ENCODE measurements around the gene RENBP.
A peak's percentile ranks its signal among the peaks of the same experiment; 100 is the strongest.

Gene RENBP

DNA sequence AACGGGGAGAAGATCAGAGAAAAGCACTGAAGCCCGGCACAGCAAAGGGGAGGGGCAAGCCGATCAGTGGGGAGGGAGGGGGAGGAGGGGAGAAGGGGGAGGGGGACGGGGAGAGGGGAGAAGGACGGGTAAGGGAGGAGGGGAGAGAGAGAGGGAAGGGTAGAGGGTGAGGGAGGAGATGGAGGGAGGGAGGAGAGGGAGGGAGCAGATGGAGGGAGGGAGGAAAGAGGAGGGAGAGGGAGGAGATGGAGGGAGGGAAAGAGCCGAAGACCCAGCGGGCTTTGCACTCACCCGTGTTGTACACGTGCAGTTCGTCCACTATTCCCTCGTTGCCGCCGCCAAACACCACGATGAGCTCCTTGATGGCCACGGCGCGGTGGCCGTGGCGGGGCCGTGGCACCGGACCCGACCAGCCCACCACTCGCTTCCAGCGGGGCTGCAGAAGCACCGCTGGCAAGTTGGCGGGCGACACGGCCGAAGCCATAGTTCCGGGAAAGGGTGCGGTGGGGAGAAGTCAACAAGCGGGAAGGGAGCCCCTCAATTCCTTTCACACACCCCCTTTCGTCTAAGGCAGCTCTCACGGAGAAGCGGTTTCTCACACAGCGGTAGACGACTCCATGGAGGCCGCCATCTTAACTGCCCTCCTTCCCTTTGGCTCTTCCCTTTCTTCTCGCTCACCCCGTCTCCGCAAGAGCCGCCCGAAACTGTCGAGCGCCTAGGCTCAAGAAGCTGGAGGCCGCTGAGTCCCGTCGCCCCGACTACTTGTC lies 26.1 kb upstream of the RENBP start:
- DNase-seq = peak; percentile 21 to 51

DNA sequence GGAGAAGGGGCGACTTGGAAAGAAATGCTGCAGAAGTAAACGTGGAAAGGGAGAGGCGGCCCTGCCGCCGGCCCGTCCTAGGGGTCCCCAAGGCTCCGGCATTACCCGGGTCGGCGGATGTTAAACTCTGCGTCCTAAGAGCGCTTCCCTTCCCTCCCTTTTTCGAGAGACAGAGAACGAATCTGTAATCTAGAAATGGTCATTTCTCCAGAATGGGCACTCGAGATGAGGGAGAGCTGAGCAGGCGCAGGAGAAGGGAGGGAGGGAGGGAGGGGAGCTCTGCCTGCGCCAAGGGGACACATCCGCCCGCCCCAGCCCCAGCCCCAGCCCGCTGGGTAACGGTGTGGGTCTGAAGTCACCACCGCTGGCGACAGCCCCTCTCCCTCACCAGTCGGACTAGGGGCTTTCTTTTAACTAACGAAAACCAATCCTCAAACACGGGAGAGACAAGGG lies 25.5 kb upstream of the RENBP start:
- DNase-seq = no peak

DNA sequence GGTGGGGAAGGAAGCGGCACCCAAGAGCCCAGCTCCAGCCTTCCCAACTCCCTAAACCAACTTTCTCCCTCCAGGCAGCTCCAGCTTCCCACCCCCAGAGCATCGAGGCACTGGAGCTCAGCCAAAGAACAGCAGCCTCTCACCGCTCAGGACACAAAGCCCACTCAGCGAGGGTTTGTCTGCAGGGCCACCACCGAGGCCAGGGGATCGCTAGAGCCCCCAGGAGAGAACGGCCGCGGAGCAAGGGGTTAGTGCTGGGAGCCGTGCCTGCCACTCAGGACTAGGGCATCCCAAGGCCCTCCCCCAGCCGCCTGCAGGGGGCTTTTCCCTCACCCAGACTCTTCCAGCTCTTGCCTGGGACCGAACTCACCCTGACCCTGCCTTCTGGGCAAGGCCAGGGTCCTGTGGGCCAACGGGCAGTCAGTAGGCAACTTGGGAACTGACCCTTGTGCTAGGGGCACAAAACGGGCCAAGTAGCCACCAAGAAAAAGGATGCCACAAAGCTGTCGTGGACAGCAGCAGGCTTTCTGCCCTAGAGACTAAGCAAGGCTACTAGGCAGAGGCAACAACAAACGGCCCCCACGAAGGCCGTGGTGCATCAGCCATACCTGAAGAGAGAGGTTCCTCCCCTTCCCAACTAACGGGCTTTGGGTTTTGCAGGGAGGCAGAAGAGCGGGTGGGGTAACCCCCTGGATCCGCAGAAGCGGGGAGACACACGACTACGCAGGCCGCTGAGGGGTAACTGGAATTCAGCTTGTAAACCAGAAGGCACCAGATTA lies 24.9 kb upstream of the RENBP start:
- no peak for DNase-seq

DNA sequence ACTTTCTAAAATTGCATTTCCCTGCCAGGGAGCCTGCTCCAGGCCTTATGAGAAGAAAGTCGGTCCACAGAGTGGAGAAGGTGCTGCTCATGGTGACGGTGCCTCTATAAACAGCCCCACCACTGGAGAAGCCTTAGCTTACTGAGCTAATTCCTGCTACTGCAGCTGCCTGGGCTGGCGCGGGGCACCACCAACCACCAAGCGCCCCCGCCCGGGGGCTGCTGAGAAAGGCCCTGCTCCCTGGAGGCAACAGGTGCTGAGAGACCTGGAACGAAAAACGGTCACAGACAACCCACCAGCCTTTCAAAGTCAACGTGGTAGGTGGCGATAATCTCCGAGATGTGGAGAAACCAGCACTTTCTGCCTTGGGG lies 24.3 kb upstream of the RENBP start:
- peak; percentile 42 to 54 for DNase-seq

DNA sequence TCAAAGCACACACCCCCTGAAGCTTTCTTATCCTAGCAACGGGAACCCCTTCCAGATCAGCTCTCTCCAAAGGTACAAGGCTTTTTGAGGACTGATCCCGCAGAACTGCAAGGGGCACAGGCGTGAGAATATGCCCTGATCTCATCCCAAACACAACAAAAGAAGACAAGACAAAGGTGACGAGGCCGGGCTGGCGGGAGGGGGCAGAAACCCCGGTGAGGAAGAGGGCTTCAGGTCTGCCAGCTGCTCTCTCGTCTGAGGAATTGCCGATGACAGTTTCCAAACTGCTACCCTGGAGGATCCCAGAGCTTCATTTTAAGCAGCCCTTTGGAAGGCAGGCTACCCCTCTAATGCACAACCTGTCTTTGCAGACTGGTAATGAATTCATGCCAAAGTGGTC lies 23.8 kb upstream of the RENBP start:
- DNase-seq = no peak

DNA sequence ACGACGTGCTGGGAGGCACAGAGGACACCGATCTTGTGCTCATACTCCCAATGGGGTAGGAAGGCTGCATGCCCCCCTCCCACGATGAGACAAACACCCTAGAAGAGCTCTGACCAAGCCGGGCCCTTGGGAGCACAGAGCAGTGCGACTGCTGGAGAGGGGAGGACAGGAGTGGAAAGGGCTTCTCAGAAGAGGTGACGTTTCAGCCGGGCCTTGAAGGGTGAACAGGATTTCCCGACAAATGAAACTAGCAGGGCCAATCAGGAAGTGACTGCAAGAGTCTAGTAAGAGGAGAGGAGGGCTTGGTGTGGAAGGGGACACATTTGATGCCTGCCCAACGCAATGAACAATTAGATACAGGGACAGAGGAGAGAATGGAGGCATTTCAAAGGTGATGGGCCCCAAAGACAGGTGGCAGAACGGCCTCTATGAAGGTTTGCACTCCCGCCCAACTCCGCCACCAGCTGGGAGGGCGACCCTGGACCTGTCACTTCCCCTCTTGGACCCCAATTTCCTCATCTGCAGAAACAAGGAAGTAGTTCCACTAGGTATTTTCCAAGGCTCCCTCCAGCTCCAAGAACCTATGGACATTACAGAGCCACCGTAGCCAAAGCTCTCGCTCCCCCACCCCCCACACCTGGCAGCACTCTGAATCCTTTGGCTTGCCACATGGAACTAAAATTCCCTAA lies 23.2 kb upstream of the RENBP start:
- peak; percentile 29 to 58 for DNase-seq

DNA sequence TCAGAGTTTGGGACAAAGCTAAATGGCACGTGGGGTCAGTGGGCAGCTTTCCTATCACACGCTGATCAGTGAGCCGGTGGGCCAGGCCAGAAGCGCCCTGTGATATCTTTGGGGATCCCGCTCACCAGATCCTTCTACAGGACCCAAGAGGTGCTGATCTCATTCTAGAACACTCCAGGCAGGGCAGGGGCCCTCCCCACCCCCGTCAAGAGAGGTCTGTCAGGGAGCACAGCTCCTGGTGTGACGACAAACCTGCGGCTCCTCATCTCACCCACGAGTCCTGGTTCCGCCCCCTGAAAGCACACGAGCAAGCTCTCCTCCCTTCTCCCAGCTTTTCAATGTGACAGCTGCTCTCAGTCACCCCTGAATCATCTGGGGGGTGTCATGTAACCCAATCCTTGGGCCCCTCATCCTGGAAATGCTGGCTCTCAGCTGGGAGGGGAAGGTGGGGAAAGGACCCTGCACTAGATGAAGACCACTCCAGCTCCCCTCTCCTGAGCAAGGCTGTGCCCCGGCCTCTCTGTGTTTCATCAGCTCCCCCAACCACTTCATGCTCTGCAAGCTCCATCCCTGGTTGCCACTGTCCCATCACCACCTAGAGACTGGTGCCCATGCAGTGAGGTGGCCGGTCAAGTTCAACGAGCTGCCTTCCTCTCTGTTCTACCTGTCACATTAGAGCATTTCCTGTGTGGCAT lies 22.5 kb upstream of the RENBP start:
- DNase-seq = no peak

DNA sequence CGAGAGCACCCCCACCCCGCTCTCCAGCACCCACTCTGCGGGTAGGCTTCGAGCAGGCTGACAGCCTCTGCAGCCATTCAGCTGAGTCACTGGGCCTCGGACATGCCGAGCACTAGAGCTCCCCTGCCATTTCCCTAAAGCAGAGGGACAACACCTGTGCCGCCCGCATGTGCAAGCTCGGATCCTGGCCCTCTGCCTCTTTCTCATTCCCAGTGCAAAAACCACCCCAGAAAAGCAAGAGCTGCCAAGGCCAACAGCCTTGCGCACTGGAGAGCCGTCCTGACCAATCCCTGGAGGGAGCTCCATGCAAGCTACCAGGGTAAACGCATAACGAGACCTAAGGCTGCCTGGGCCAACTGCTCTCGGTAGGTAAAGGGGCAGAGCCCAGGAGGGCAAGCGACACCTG lies 21.8 kb upstream of the RENBP start:
- no peak for DNase-seq

DNA sequence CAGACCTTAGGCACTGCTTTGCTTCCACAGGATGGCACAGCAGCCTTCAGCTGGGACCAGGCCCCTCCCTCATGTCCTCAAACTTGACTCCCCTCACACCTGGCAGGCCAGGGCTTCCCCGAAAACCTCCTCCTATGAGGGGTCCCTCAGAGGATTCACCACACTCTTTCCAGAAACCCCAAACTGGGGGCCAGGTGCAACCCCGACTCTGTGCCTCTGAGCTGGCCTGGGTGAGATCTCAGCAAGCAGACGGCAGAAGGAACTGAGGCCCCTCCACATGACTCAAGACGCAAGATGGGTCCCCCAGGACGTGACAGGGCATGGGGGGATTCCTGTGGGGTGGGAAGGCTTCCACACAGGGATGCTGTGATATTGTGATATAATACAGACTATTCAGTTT lies 21.0 kb upstream of the RENBP start:
- DNase-seq = no peak

DNA sequence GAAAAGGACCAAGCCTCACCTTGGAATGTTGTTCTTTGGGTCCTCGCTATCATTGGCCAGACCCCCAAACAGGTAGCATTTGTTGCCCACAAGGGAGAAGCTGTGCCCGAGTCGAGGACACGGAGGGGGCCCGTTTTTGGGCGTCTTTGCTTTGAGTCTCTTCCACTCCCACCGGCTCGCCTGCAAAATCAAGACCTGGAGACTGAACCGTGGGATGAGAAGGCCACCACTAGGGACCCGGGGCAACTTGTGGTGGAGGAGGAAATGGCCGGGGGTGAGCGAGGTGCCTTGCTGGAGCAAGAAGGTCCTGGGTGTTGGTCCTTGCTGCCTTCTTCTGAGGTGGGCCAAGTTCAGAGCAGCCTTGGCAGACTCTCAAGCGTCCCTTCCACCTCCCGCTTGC lies 19.7 kb upstream of the RENBP start:
- DNase-seq = no peak

DNA sequence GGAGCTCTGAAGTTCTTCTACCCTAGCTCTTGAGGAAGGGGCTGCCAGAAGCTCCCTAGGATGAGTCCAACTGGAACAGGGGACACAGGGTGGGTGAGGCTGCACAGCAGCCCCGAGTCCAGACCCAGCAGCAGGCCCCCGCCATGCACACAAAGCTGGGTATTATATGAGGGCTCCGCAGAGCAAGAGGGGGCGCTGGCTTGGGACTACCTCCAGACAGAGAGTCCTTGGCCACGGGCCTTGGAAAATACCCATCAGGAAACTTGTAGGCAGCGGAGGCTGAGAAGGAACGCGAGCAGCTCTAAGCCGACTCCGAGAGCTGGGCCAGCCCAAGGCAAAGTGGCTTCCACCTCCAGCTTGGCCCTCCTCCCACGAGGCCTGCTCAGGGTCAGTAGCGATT lies 19.1 kb upstream of the RENBP start:
- no peak for DNase-seq

DNA sequence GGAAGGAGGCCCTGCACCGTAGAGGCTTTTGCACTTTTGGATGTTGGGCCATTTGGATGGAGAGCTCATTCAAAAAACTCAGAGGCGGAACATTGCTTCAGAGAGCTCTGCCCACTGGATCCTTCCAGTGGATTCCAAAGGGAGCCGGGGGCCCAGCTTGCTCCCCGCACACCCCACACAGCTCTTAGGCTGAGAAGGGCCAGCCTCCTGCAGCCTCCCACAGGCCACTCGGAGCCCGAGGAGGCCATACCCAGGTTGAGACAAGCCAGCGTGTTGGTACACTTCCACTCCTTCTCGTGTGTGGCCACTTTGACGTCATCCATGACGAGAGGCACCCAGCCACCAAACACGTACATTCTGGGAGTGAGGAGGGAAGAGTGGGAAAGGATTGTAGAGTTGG lies 16.8 kb upstream of the RENBP start:
- no peak for DNase-seq

DNA sequence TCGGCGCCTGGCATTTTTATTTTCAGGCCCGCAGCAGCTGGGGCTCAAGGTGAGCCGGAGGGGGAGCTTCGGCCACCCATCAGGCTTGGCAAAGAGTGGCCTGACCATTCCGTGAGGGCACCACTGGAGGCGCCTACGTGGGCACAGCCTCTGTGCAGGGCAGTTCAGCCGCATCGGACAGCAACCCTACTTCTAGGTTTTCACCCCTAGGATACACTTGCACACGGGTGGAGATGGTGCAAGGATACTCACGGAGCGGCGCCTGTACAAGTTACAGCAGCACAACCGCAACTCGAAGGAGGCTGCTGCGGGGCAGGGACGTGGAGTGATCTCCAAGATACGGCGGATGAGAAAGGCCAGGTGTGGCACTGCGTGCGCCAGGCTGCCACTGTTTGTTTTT lies 16.3 kb upstream of the RENBP start:
- DNase-seq = no peak

DNA sequence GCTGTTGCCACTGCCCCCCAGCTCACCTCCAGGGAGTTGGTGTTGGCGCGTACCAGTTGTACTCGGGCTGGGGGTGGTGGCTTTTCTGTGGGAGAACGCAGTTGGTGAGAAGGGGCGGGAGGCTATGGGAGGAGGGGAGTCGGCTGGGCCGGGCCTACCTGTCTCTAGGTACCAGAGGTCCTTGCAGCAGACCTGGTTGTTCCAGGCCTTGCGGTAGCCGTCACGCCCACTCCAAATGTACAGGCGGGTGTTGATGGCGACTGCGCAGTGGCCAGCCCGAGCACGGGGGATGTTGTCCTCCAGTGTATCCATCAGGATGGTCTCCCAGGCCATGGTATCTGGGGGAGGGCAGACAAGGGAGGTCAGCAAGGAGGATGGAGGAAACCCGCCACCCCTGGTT lies 15.6 kb upstream of the RENBP start:
- no peak for DNase-seq

DNA sequence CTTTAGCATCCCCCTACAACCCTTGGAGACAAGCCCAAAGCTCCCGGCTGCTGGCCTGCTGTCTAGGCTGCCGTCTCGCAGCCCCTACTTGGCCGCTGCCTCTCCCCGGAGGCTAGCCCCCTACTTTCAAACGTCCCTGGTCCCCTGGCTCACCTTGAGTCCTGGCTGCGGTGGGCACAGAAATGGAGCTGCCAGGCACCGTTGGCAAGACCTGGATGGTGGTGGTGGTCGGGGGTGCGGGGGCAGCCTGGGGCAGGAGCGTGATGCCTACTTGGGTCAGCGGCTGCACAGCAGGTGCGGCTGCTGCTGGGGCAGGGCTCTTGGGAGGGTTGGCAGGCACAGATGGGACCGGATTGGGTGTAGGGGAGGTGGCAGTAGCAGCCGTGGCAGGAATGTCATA lies 15.2 kb upstream of the RENBP start:
- no peak for DNase-seq

DNA sequence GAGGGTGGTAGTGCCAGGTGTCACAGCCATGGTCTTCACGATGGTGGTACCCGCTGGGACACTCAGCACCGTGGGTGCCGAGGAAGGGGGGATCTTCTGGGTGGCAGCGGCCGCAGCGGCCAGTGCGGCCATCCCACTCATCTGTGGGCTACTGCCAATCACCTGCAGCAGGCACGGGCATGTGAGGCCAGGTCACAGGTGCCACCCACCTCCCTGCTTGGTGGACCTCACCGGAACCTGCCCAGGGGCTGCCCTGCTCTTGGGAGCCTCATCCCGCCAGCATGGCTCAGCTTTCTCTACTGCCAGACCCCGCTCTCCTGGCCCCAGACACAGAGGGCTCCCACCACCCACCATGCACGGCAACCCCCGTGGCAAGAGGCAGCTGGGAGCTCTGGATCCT lies 14.2 kb upstream of the RENBP start:
- no peak for DNase-seq

DNA sequence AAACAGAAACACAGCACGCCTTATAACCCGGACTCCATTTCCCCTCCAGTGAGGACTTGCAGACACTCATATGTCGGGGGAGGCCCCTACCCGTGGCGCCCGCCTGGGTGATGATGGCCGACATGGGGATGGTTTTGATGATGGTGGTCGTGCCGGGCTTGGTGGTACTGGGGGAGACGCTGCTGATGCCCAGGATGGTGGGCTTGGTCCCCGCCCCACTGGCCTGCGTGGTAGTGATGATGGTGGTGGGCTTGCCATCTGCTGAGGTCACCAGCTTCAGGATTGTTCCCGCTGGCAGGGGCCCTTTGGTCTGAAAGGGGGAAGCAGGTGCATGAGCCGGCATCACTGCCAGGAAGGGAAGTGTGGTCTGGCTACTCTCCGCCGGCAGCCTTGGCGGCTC lies 12.8 kb upstream of the RENBP start:
- DNase-seq = no peak

DNA sequence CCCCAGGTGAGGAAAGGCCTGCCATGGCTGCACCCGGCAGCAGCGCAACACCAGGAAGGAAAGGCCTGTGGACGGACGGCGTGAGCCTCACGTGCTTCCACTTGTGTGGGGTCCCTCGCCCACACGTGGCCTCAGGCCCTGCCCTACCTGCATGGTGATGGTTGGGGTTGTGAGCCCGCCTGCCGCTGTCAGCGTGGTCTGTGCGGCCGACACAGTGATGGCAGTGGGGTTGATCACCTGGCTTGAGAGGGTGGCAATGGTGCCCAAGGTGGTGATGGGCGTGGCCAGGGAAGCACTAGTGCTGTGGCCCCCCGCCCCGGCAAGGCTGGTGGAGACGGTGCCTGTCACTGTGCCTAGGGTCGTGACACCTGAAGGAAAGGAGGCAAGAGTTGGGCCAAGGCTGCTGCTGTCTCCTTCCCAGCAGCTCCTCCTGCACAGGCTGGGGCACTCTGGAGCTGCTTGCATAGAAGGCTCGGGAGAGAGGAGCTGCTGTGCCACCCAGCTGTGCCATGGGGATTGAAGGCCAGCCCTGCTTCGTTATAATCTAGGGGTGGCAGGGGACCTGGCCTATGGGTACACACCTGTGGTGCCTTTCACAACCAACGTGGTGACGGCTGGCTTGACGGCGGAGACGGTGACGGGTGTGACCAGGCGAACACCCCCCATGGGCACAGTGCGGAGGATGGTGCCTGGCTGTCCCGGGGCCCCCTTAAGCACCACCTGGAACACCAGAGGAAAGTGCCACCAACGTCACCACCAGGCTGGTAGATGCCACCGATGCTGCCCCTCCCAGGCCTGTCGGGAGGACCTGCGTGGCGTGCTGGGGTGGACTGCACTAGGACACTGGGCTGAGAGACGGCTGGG lies 11.8 kb upstream of the RENBP start:
- no peak for DNase-seq

DNA sequence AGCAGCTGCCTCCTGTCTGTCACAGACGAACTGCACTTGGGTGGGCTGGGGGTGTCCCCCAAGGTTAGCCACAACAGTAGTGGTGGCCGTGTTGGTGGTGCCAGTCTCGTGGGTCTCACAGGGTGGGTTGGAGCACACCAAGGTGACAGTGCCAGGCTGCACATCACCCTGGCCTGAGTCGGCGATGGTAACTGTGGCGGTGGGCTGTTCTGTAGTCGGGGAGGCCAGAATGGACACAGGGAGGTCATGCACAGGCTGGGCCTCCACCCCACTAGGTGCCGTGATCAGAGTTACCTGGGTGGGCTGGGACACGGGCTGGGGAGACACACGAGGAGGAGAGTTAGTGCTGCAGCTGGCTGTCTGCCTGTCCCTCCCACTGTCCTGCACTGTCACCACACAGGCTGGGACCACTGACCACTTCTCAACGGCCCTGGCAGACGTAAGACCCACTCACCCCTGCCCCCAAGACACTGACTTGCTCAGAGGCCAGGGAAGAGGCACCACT lies 10.8 kb upstream of the RENBP start:
- no peak for DNase-seq

DNA sequence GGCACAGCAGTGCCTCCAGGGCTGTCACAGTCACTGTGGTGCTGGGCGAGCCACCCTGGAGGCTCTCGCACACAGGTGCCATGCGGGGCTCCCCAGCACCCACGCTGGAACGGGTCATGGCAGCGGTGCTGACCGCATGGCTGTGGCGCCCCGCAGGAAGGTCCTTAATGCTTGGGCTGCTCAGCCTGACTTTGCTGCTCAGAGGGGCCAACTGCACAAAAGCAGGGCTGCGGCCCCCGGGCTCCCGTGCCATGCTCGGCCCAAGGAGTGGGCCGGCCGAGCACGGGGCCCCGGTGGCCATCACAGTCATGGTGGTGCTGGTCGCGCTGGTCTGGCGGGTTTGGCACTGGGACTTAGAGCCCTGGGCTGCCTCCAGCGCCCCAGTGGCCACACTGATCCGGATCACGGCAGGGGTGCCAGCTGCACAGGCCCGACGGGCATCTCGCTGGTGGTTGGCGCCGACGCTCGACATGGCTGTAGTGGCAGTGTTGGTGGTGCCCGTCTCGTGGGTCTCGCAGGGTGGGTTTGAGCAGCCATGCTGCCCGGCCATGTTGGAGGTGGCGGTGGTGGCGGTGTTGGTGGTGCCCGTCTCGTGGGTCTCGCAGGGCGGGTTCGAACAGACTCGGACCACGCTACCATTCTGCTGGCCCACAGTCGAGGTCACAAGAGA lies 10.2 kb upstream of the RENBP start:
- DNase-seq = no peak

DNA sequence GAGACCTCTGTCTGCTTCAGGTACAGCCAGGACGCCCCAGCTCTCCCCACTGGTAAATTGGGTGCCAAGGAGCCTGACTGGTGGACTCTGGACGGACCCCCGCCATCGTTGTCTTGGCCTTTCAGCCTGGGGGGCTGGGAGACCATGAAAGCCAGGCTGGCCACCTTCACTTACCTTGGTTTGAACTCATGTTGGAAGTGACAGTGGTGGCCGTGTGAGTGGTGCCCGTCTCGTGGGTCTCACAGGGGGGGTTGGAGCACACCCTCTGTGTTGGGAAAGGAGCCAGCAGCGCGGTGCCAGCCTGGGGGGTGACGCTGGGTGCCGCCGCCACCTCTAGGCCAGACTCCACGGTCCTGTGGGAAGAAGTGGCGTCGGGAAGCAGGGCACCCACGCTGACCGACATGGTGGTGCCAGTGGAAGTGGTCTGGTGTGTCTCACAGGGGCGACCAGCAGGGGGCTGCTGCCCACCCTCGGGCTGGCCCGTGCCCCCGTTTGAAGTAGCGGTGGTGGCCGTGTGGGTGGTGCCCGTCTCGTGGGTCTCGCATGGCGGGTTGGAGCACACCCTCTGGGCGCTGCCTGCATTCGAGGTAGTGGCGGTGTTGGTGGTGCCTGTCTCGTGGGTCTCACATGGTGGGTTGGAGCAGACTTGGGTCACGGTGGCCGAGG lies 9.6 kb upstream of the RENBP start:
- no peak for DNase-seq
